GM21529 (cell line): ENCODE measurements around the gene CDH4.

ENCODE experiments used
- ATAC-seq: cut with Tn5 transposase; IDR thresholded peaks from one replicate; pipeline ENCODE4 v1.9.1; 2021; ENCODE audit not compliant: unreplicated experiment

CDH4 gene

DNA sequence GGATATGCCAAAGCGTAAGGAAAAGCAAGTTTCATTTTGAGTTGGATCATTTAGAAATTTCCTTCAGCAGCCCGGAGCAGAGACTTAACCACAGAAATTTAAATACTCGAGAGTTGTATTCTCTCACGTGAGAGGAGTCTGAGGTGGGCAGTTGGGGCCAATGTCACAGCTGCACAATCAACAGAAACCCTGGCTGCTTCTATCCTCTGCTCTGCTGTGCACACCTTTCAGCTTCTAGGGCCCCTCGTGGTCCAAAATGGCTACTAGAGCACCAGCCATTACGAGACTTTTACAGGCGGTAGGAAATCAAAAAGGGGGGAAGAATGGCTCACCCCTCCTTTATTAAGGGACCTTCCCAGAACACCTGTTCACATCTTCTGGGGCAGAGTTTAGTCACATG is 659.8 kb downstream of the CDH4 start:
- ATAC-seq = no peak

- ATAC-seq = peak; percentile 41
Measured at GRCh38 chr20:61912665-61913422, 660.8 kb downstream of the CDH4 start.

GRCh38 chr20:61913423-61914225 is 661.6 kb downstream of the CDH4 start:
- ATAC-seq = no peak

- no peak for ATAC-seq
Measured at GRCh38 chr20:61915101-61915500, 663.0 kb downstream of the CDH4 start.

GRCh38 chr20:61916318-61916891 is 664.3 kb downstream of the CDH4 start:
- no peak for ATAC-seq

DNA sequence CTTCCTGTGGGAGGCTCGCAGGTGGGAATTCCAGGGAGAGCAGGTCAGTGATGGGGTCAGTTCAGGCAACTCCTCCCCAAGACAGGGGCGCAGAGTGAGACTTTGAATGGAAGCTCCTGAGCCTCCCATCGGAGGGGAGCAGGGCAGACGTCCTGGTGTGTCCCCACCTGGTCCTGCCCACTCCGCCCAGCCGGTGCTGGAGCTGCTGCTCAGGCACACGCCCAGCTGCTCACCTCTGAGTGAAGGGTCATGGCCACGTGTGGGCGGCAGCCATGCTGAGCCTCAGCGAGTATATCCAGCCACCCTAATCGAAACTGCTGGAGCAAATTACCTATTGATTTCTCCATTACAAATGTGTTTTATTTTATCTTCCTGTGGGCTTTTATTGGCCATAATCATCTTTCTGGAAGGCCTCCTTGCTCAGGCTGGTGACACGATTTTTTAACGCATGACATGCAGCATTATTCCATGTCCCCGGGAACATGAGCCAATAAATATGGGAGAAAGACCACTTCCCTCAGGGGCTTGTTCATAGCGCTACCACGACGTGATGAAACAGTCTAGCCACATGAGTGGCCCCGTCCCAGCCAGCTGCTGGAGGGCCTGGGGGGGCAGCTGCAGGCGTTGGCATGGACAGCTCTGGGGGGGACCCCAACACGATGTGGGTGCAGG is 665.5 kb downstream of the CDH4 start:
- ATAC-seq = no peak

GRCh38 chr20:61918548-61918947 is 666.5 kb downstream of the CDH4 start:
- no peak for ATAC-seq

DNA sequence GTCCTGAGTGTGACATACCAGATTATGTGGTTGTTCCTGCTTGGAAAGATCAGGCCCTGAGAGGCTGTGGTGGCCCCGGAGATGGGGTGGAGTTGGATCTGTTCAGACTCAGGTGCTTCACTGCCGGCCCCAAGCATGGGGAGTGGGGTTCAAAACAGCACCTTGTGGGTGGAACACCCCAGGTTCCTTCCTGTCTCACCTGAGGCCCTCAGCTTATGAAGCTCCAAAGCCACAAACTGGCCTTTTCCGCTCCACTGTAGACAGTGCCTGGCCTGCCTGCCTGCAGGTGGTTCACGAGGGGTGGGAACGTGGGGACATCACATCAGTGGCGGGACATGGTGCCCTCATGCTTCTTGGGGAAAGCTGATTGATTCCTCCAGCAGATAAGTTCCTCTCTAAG is 667.2 kb downstream of the CDH4 start:
- ATAC-seq = no peak

DNA sequence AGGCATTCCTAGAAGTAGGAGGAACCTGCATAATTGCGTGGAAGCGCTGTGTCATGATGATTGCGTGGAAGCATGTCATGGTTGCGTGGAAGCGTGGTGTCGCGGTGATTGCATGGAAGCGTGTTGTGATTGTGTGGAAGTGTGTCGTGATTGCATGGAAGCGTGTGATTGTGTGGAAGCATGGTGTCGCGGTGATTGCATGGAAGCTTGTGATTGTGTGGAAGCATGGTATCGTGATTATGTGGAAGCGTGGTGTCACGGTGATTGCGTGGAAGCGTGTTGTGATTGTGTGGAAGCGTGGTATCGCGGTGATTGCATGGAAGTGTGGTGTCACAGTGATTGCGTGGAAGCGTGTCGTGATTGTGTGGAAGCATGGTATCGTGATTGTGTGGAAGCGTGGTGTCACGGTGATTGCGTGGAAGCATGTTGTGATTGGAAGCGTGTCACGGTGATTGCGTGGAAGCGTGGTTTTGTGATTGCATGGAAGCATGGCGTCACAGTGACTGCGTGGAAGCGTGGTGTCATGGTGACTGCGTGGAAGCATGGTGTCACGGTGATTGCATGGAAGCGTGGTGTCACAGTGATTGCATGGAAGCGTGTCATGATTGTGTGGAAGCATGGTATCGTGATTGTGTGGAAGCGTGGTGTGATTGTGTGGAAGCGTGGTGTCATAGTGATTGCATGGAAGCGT is 667.8 kb downstream of the CDH4 start:
- ATAC-seq = no peak

DNA sequence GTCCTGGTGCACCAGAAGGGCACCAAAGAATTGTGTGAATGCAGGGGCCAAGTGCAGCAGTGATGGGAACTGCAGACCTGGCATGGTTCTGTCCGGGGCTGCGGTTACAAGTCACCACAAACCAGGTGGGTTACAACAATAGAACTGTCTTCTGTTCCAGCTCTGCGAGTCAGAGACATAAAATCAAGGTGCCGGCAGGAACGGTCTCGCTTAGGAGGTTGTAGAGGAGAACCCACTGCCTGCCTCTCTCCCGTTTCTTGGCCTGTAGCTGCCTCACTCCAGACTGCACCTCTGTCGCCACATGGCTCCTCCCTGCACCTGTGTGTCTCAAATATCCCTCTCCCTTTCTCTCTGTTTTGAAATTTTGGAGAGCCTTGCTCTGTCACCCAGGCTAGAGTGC is 670.4 kb downstream of the CDH4 start:
- no peak for ATAC-seq

GRCh38 chr20:61922936-61923335 is 670.9 kb downstream of the CDH4 start:
- no peak for ATAC-seq

DNA sequence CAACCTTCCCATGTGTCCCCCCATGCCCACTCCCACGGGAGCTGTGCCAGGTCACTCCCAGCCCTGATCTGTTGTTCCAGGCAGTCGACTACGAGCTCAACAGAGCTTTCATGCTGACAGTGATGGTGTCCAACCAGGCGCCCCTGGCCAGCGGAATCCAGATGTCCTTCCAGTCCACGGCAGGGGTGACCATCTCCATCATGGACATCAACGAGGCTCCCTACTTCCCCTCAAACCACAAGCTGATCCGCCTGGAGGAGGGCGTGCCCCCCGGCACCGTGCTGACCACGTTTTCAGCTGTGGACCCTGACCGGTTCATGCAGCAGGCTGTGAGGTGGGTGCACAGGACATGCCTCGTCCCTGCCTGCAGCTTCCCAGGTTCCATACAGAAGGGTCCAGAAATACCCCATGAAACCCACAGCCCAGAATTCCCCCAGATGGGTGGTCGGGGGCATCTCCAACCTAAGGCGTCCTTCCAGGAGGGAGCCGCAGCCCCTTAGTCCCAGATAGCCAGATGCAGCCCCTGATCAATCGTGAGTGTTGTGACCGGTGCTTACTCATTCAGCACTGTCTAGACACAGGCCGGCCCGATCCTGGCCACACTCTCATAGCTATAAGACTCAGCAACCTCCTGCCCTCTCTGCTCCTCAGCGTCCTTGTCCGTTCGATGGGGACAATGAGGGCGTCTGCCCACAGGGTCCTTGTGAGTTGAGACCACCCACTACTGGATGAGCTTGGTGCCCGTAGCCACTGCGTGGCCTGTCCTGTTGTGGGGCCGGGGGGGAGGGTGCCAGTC is 671.5 kb downstream of the CDH4 start:
- no peak for ATAC-seq

DNA sequence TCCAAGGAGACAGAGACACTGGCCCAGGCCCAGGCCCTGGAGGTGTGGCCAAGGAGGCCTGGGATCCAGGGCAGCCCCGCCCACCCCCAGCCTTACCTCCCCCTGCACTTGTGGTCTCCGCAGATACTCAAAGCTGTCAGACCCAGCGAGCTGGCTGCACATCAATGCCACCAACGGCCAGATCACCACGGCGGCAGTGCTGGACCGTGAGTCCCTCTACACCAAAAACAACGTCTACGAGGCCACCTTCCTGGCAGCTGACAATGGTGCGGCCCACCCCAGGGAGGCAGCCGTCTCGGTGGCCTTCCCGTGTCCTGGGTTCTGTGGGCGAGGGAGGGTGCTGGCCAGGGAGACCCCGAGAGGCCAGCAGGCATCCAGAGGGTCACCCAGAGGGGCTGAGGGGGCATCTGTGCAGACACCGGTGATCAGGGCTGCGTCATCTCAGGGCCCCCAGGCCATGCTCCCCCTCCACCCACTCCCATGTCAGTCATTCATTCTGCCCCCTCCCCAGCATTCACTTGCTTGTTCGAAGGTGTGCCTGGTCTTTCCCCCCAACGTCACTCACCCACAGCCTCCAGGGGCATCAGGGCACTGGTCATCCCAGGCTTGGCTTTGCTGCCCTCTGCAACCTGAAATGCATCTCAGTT is 672.3 kb downstream of the CDH4 start:
- no peak for ATAC-seq

DNA sequence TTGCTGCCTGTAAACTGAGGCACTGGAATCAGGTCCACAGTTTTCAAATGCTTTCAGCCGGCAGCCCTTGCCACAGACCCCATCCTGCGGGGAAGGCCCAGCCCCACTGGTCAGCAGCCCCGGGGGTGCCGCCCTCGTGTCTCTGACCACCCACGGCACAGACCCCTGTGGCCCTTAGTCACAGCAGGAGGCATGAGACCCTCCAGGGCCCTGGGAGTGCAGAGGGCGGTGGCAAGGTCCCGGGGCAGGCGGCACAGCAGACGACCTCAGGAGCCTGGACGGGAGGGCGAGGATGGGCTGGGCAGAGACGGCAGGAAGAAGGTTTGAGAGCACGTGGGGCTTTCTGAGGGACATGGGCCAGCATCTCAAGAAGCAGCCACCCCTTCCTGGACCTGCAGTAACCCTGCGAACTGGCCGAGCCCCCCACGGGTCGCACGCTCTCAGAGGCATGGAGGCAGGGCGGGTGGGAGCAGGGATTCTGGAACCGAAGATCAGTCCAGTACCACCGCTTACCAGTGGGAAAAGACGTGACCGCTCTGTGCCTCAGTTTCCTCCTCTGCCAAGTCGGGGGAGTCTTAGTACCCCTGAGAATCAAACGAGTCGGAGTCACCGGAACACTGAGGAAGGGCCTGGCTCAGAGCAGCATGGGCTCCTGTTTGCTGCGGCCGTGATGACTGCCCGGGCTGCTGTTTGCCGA is 672.9 kb downstream of the CDH4 start:
- no peak for ATAC-seq

DNA sequence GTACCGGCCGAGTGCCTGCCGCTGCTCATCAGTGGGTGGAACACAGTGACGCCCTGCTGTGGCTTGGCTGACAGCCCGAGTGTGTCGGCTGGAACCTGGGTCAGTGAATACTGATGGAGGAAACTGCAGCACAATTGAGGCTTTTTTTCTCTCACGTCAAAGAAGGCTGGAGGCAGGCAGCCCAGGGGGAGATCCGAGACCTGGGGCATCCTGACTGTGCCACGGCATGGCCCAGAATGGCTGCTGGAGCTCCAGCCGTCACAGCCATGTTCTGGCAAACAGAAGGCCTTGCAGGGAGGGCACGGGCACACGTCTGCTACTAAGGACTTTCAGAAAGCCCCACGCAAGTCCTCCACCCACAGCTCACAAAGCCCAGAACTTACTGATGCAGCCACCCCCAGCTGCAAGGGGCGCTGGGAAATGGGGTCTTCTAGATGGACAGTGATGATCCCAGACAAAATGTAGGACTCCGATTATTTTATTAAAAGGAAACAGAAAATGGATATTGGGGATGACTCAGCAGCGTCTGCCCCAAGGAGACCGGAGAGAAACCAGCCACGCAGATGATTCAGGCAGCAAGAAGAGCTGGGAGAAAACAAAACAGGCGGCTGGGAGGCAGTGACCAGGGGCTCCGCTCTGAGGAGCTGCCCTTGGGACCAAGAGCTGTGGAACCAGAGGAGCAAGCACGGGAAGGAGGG is 673.6 kb downstream of the CDH4 start:
- ATAC-seq = no peak

DNA sequence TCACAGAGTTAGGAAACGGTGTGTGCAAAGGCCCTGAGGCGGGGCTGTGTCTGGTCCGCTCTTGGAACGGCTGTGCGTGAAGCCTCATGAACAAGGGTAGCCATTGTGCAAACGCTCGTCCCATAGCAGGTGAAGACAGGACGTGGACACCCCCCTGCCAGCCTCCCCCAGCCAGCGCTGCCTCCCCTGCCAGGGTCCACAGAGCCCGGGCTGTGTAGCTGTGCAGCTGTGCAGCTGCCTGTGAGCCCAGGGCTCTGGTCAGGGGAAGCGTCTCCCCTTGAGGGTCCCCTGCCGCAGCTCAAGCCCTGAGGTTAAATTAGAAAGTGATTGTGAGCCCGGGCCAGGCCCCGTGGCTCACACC is 674.2 kb downstream of the CDH4 start:
- no peak for ATAC-seq

DNA sequence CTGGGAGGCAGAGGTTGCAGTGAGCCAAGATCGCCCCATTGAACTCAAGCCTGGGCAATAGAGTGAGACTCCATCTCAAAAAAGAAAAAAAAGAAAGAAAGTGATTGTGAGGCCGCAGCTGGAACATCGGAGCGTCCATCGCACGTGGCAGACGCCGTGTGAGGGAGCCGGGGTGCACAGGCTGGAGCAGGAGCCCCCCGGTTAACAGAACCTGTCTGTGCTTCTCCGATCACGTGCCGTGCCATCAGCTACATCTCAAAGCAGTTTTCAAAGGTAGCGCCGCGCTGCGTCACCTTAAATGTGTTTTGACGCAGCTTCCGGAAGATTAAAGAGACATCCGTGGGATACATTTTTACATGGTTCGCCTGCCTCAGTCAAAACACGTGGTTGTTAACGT is 674.7 kb downstream of the CDH4 start:
- no peak for ATAC-seq

DNA sequence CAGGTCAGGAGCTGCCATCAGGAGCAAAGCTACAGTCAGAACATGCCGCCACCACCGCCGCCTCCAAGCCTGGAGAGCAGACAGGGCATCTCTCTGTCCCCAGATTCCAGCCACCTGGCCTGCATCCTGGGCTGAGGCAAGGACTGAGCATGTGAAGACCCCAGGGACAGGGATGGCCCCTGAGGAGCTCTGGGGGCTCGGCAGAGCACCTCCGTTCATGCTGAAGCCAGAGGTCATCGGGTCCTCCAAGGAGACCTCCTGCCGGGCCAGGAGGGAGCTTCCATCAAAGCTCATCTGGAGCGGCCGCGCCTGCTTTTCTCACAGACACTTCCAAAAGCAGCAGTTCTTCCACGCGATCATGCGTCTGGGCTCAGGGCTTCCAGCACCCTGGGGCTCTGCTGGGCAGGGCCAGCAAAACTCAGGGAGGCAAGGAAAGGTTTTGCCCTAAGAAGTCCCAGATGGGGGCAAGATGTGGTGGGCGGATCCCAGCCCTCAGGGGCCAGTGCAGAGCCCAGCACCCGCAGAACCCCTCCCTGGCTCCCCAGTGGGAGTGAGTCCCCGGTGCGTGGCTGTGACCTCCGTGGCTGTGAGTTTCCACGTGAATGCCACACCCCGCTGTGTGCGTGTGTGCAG is 675.2 kb downstream of the CDH4 start:
- ATAC-seq = no peak
